ENCODE results near the gene TUBA3E.
"Not testable (repeated sequence)": the region's sequence is repeated elsewhere in the genome, so short reads cannot be mapped to it uniquely, and the experiment has no call there.

Gene TUBA3E

GRCh38 chr2:130191319-130191718 is 6.9 kb downstream of the TUBA3E start:
- DNase-seq (ENCODE audit: low spot score), result not testable (repeated sequence)

- no peak for DNase-seq (ENCODE audit: low spot score)
Measured at GRCh38 chr2:130190237-130190636, 8.0 kb downstream of the TUBA3E start.

GRCh38 chr2:130188958-130189357 is 9.3 kb downstream of the TUBA3E start:
- DNase-seq (ENCODE audit: low spot score), result not testable (repeated sequence)

- not testable (repeated sequence) for DNase-seq (ENCODE audit: low spot score)
Measured at GRCh38 chr2:130187859-130188792, 10.1 kb downstream of the TUBA3E start.

GRCh38 chr2:130187268-130187667 is 11.0 kb downstream of the TUBA3E start:
- no peak for DNase-seq (ENCODE audit: low spot score)

- DNase-seq (ENCODE audit: low spot score), result no peak
Measured at GRCh38 chr2:130186391-130186790, 11.8 kb downstream of the TUBA3E start.

GRCh38 chr2:130185896-130186295 is 12.3 kb downstream of the TUBA3E start:
- no peak for DNase-seq (ENCODE audit: low spot score)

GRCh38 chr2:130185436-130185835 is 12.8 kb downstream of the TUBA3E start:
- no peak for DNase-seq (ENCODE audit: low spot score)

GRCh38 chr2:130183512-130184373 is 14.5 kb downstream of the TUBA3E start:
- no peak for DNase-seq (ENCODE audit: low spot score)

- DNase-seq (ENCODE audit: low spot score), result not testable (repeated sequence)
Measured at GRCh38 chr2:130182826-130183511, 15.3 kb downstream of the TUBA3E start.

- peak; percentile 91 for DNase-seq (ENCODE audit: low spot score)
Measured at GRCh38 chr2:130181880-130182682, 16.2 kb downstream of the TUBA3E start, which contains the start of gene MZT2B. Gene MZT2B (plus strand): TSS chr2:130182262. CDS start chr2:130182283, 21 bp downstream.

GRCh38 chr2:130181325-130181879 is 16.8 kb downstream of the TUBA3E start, which contains the start of gene SMPD4:
Gene SMPD4 (minus strand): TSS chr2:130181602. CDS start chr2:130176592, 5,010 bp downstream.
- peak; percentile 99 for DNase-seq (ENCODE audit: low spot score)

- DNase-seq (ENCODE audit: low spot score), result not testable (repeated sequence)
Measured at GRCh38 chr2:130180404-130181324, 17.6 kb downstream of the TUBA3E start.

GRCh38 chr2:130174866-130175265 is 23.4 kb downstream of the TUBA3E start:
- not testable (repeated sequence) for DNase-seq (ENCODE audit: low spot score)

- no peak for DNase-seq (ENCODE audit: low spot score)
Measured at GRCh38 chr2:130169896-130170295, 28.3 kb downstream of the TUBA3E start.

GRCh38 chr2:130169163-130169562 is 29.1 kb downstream of the TUBA3E start:
- DNase-seq (ENCODE audit: low spot score), result not testable (repeated sequence)

- DNase-seq (ENCODE audit: low spot score), result not testable (repeated sequence)
Measured at GRCh38 chr2:130166611-130167010, 31.6 kb downstream of the TUBA3E start.

- no peak for DNase-seq (ENCODE audit: low spot score)
Measured at GRCh38 chr2:130165293-130166016, 32.8 kb downstream of the TUBA3E start.

- DNase-seq (ENCODE audit: low spot score), result no peak
Measured at GRCh38 chr2:130162968-130163367, 35.3 kb downstream of the TUBA3E start.
